ENCODE measurements around the gene RNF144B. TPM values are rescaled to one million over a fixed set of nuclear protein-coding genes. Genes with fewer than 3 reads are reported as not detected.

RNF144B gene
- total RNA-seq, 1 experiment from 2014 or later, result 26.2 TPM

GRCh38 chr6:18368277-18369105 is 18.7 kb upstream of the RNF144B start:
- Histone ChIP-seq H2AFZ (no peak overlapping the region), H3K36me3 (ENCODE audit: low read depth) (no peaks in the 10 kb centered on the region), H3K9me3 (ENCODE audit: insufficient read depth, low read depth) (no peaks in the 10 kb centered on the region), H3K79me2 (ENCODE audit: low read depth) (no peaks in the 10 kb centered on the region), H3K4me3 (no peak overlapping the region), H3F3A (ENCODE audit: insufficient read depth, low read depth) (no peaks in the 10 kb centered on the region), H3K27ac (no peak overlapping the region), H4K20me1 (ENCODE audit: insufficient read depth) (no peaks in the 10 kb centered on the region), H3K4me1 (replicated peaks; ENCODE audit: insufficient read depth) (peaks cover 4% of the 10 kb centered on the region; the same call in 1 of the 2 replicates), H3K4me2 (no peak overlapping the region), H3K27me3 (ENCODE audit: insufficient read depth, low read depth) (no peaks in the 10 kb centered on the region), H3K9me2 (ENCODE audit: insufficient read depth) (no peaks in the 10 kb centered on the region)
- POLR2A ChIA-PET (ENCODE audit: unreplicated experiment), result interaction anchor here (0.7 kb wide), 1 partner anchor 88 kb away, joined by 3 read pairs; no protein-coding TSS in a partner anchor
- no TSS peak for BruUV-seq (replicated peaks)
- no peak for TF ChIP-seq EZH2 (IDR thresholded peaks at IDR 0.05; ENCODE audit: low read depth)
- TF ChIP-seq CTCF (conservative IDR thresholded peaks at IDR 0.05), result no peak
- peak; percentile 37 to 85 for DNase-seq
- CTCF ChIA-PET, result no interaction called here
- intact Hi-C loops (cut with micrococcal nuclease; ENCODE audit: unreplicated experiment), result no loop called here

- POLR2A ChIA-PET (ENCODE audit: unreplicated experiment), result interaction anchor here (0.6 to 0.7 kb wide), 4 partner anchors 16 to 693 kb away, joined by 7 to 19 read pairs (median 14); partner anchors contain the start of gene RNF144B
- TF ChIP-seq CTCF (conservative IDR thresholded peaks at IDR 0.05), result no peak
- no peak for TF ChIP-seq EZH2 (IDR thresholded peaks at IDR 0.05; ENCODE audit: low read depth)
- Histone ChIP-seq H3K9me3 (ENCODE audit: insufficient read depth, low read depth) (no peaks in the 10 kb centered on the region), H3K36me3 (ENCODE audit: low read depth) (no peaks in the 10 kb centered on the region), H3K27ac (no peak overlapping the region), H4K20me1 (ENCODE audit: insufficient read depth) (no peaks in the 10 kb centered on the region), H2AFZ (no peak overlapping the region), H3F3A (ENCODE audit: insufficient read depth, low read depth) (no peaks in the 10 kb centered on the region), H3K4me3 (no peak overlapping the region), H3K4me2 (no peak overlapping the region), H3K79me2 (ENCODE audit: low read depth) (no peaks in the 10 kb centered on the region), H3K9me2 (ENCODE audit: insufficient read depth) (no peaks in the 10 kb centered on the region), H3K27me3 (ENCODE audit: insufficient read depth, low read depth) (no peaks in the 10 kb centered on the region), H3K4me1 (replicated peaks; ENCODE audit: insufficient read depth) (peaks cover 4% of the 10 kb centered on the region; the same call in 1 of the 2 replicates)
- no TSS peak for BruUV-seq (replicated peaks)
- CTCF ChIA-PET, result interaction anchor here (0.6 kb wide), 2 partner anchors 121 to 290 kb away, joined by 3 to 4 read pairs; no protein-coding TSS in a partner anchor
- DNase-seq, result no peak
- intact Hi-C loops (cut with micrococcal nuclease; ENCODE audit: unreplicated experiment), result no loop called here
Observed at GRCh38 chr6:18371010-18371409, 16.1 kb upstream of the RNF144B start.

GRCh38 chr6:18371656-18372055 is 15.5 kb upstream of the RNF144B start:
- H3K36me3 ChIP-seq (ENCODE audit: low read depth), result no peaks in the 10 kb centered on the region
- no peaks in the 10 kb centered on the region for H4K20me1 ChIP-seq (ENCODE audit: insufficient read depth)
- no peak overlapping the region for H3K27ac ChIP-seq
- no peaks in the 10 kb centered on the region for H3K27me3 ChIP-seq (ENCODE audit: insufficient read depth, low read depth)
- peaks cover 4% of the 10 kb centered on the region; the same call in 1 of the 2 replicates for H3K4me1 ChIP-seq (replicated peaks; ENCODE audit: insufficient read depth)
- intact Hi-C loops (cut with micrococcal nuclease; ENCODE audit: unreplicated experiment), result no loop called here
- H3K4me2 ChIP-seq, result no peak overlapping the region
- H3F3A ChIP-seq (ENCODE audit: insufficient read depth, low read depth), result no peaks in the 10 kb centered on the region
- no peak for TF ChIP-seq CTCF (conservative IDR thresholded peaks at IDR 0.05)
- ChIA-PET POLR2A (ENCODE audit: unreplicated experiment) (no interaction called here), CTCF (interaction anchor here (0.6 kb wide), 1 partner anchor 120 kb away, joined by 4 read pairs; no protein-coding TSS in a partner anchor)
- H2AFZ ChIP-seq, result no peak overlapping the region
- no peak for DNase-seq
- no peaks in the 10 kb centered on the region for H3K9me3 ChIP-seq (ENCODE audit: insufficient read depth, low read depth)
- no peaks in the 10 kb centered on the region for H3K9me2 ChIP-seq (ENCODE audit: insufficient read depth)
- H3K79me2 ChIP-seq (ENCODE audit: low read depth), result no peaks in the 10 kb centered on the region
- BruUV-seq (replicated peaks), result no TSS peak
- H3K4me3 ChIP-seq, result no peak overlapping the region

Data from PC-9 (cell line).